Peyer's patch (tissue), 4 donors: ENCODE results near the gene SYDE1. TPM values are rescaled to one million over a fixed set of nuclear protein-coding genes. Genes with fewer than 3 reads are reported as not detected.

Experiments
- DNase-seq, 3 donors: peaks; one replicate each; pipeline ENCODE4 v3.0.0-alpha.2; 2017 to 2019
- H3K27ac ChIP-seq, 4 donors: fragments of 200-600 bp; sonication (generic); one replicate each; pipeline ENCODE4 v1.5.1; 2016 to 2019
- H3K27me3 ChIP-seq, 2 donors: fragments of 200-600 bp; sonication (generic); one replicate each; pipeline ENCODE4 v1.5.1; 2019
- H3K36me3 ChIP-seq, 3 donors: fragments of 200-600 bp; sonication (generic); one replicate each; pipeline ENCODE4 v1.5.1; 2016 to 2019
- H3K4me1 ChIP-seq, 4 donors: fragments of 200-600 bp; sonication (generic); one replicate each; pipeline ENCODE4 v1.5.1; 2016 to 2019
- H3K4me3 ChIP-seq, 4 donors: fragments of 200-600 bp; sonication (generic); 1 replicate in 3 of 4; 2 replicates in 1 of 4; pipeline ENCODE4 v1.5.1; 2016 to 2019; ENCODE audit warnings: mild to moderate bottlenecking in 1 of 4
- H3K9me3 ChIP-seq, 4 donors: fragments of 200-600 bp; sonication (generic); one replicate each; pipeline ENCODE4 v1.5.1; 2016 to 2019; ENCODE audit warnings: mild to moderate bottlenecking in 1 of 4
- CTCF ChIP-seq, 6 experiments: fragments of 450-650 bp in 4 of 6; fragments of 200-600 bp in 2 of 6; sonication (generic) in 1 of 6; IDR thresholded peaks; one replicate each; pipeline ENCODE4 v1.5.1; 2017 to 2019; ENCODE audit warnings: antibody characterized with exemption in 6 of 6, mild to moderate bottlenecking in 3 of 6, moderate library complexity in 1 of 6
- POLR2A ChIP-seq, 2 donors: fragments of 450-650 bp; IDR thresholded peaks; one replicate each; pipeline ENCODE4 v1.5.1; 2017; ENCODE audit warnings: antibody characterized with exemption in 2 of 2, mild to moderate bottlenecking in 2 of 2, moderate library complexity in 2 of 2
- total RNA-seq, 4 donors: library from RNA; depleted of rRNA; stranded (reverse); fragments of >200 nt; gene quantifications; one replicate each; pipeline ENCODE4 v1.1.0, GENCODE V29; 2016

SYDE1 gene
- total RNA-seq, 4 donors from 2014 or later: 2.3 to 7.4 (median 6.2) TPM

GRCh38 chr19:15104411-15104810, 2.8 kb upstream of the SYDE1 start:
- TF ChIP-seq POLR2A (IDR thresholded peaks at IDR 0.05) (no peak), CTCF (IDR thresholded peaks at IDR 0.05) (no peak)
- peaks cover 0 to 17% (median 5%) of the 10 kb centered on the region in 4 donors for H3K9me3 ChIP-seq
- DNase-seq: no peak
- peaks cover 0 to 6% (median 3%) of the 10 kb centered on the region in 4 donors for H3K4me1 ChIP-seq
- H3K27me3 ChIP-seq: peaks cover 0 to 6% of the 10 kb centered on the region in 2 donors
- H3K4me3 ChIP-seq: no peak overlapping the region
- H3K36me3 ChIP-seq: no peaks in the 10 kb centered on the region
- no peak overlapping the region for H3K27ac ChIP-seq

- TF ChIP-seq CTCF (IDR thresholded peaks at IDR 0.05) (no peak), POLR2A (IDR thresholded peaks at IDR 0.05) (no peak)
- Histone ChIP-seq H3K4me1 (peaks cover 0 to 6% (median 3%) of the 10 kb centered on the region in 4 donors), H3K27ac (no peak overlapping the region), H3K36me3 (peaks cover 0 to 4% (median 0%) of the 10 kb centered on the region in 3 donors), H3K4me3 (no peak overlapping the region), H3K9me3 (peaks cover 0 to 17% (median 5%) of the 10 kb centered on the region in 4 donors), H3K27me3 (peaks cover 0 to 6% of the 10 kb centered on the region in 2 donors)
- DNase-seq: no peak
Measured at GRCh38 chr19:15105044-15105443, 2.2 kb upstream of the SYDE1 start.

DNA sequence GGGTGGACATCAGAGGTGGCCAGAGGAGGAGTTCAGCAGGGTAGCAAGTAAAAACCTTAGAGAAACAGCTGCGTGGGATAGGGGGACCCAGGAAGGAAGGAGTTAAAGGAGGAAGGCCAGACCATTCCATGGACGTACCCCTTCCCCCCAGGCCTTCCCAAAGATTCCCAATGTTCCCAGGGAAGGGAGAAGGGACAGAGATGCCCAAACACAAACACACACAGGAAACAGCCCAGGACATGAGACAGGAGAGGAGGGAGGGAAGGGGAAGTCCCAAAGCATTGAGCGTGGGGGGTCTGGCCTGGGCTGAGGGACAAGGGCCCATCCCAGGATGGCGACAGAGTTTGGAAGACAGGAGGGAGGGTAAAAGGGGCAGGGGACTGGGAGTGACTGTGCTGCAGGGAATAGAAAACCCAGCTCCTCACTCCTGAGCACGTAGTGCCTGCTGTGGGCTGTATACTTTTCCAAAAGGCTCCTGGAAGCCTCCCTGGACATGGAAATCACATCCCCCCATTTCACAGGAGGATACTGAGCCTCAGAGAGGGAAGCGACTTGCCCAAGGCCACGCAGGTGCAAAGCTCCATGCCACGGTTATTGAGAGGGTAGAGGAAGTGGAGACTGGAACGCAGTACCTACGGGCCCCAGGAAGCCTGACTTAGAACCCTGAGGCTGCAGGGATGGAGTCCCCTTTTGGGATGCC, 1.1 kb downstream of the SYDE1 start:
- Histone ChIP-seq H3K4me3 (peak overlapping the region in 3 of 4 donors; percentile 45 to 78 (median 61)), H3K36me3 (peaks cover 0 to 17% (median 0%) of the 10 kb centered on the region in 3 donors), H3K27ac (peak overlapping the region; percentile 63 to 94 (median 80)), H3K9me3 (peaks cover 0 to 5% (median 2%) of the 10 kb centered on the region in 4 donors), H3K27me3 (peaks cover 0 to 6% of the 10 kb centered on the region in 2 donors), H3K4me1 (peaks cover 0 to 6% (median 3%) of the 10 kb centered on the region in 4 donors)
- TF ChIP-seq CTCF (IDR thresholded peaks at IDR 0.05) (no peak), POLR2A (IDR thresholded peaks at IDR 0.05) (no peak)
- no peak for DNase-seq

DNA sequence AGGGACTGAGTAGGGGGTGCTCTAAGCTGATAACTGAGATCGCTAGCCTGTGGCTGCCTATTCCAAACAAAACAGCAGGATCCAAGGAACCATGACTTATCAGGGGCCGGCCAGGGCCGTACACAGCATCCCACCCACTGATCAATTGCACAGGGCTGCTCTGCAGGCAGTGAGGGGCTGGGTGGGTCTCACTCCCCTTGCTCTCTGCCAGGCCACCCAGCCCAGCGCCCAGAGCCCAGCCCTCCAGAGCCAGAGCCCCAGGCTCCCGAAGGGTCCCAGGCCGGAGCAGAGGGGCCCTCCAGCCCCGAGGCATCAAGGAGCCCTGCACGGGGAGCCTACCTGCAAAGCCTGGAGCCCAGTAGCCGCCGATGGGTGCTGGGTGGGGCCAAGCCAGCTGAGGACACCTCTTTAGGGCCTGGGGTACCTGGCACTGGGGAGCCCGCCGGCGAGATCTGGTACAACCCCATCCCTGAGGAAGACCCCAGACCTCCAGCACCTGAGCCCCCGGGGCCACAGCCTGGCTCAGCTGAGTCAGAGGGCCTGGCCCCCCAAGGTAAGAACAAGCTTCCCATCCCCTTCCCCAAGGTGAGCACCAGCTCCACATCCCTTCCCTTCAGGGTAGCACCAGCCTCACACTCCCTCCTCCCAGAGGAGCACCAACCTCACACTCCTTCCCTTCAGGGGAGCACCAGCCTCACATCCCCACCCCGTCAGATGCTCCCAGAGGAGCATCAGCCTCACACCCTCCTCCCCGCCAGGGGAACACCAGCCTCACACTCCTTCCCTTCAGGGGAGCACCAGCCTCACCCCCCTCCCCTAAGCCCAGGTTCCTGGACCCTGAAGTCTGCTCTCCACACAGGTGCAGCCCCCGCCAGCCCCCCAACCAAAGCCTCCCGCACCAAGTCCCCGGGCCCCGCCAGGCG, 1.9 kb downstream of the SYDE1 start:
- H3K36me3 ChIP-seq: peaks cover 0 to 26% (median 0%) of the 10 kb centered on the region in 3 donors

GRCh38 chr19:15109768-15110417, 2.7 kb downstream of the SYDE1 start:
- Histone ChIP-seq H3K36me3 (peaks cover 0 to 33% (median 0%) of the 10 kb centered on the region in 3 donors), H3K4me1 (peaks cover 0 to 6% (median 3%) of the 10 kb centered on the region in 4 donors), H3K27ac (no peak overlapping the region), H3K27me3 (peaks cover 0 to 6% of the 10 kb centered on the region in 2 donors), H3K9me3 (no peaks in the 10 kb centered on the region), H3K4me3 (no peak overlapping the region)
- no peak for DNase-seq
- TF ChIP-seq CTCF (IDR thresholded peaks at IDR 0.05) (no peak), POLR2A (IDR thresholded peaks at IDR 0.05) (no peak)

More for the DNA sequence above, 1.9 kb downstream of the SYDE1 start:
- Histone ChIP-seq H3K4me1 (peaks cover 0 to 6% (median 3%) of the 10 kb centered on the region in 4 donors), H3K4me3 (no peak overlapping the region), H3K27me3 (peaks cover 0 to 6% of the 10 kb centered on the region in 2 donors), H3K9me3 (peaks cover 0 to under 1% (median 0%) of the 10 kb centered on the region in 4 donors), H3K27ac (peak overlapping the region in 1 of 4 donors; percentile 63)
- TF ChIP-seq POLR2A (IDR thresholded peaks at IDR 0.05): no peak
- no peak for DNase-seq
